OCI-LY7 (cell line): Measurements from ENCODE around the gene ZNRF1. TPM values are rescaled to one million over a fixed set of nuclear protein-coding genes. Genes with fewer than 3 reads are reported as not detected.

Source experiments
- BruUV-seq: library from RNA; stranded (reverse); fragments of 400-500 nt; replicated peaks from 2 replicates; lab custom pipeline; 2021; lab: Mats Ljungman, UMichigan
- CTCF ChIA-PET: fragments of 300-600 bp; sonication (Branson Sonifier 250); formaldehyde crosslinking; loops from one replicate; lab custom pipeline; 2022; ENCODE audit warnings: antibody characterized with exemption; ENCODE audit not compliant: unreplicated experiment; lab: Charles Lee
- POLR2A ChIA-PET: fragments of 300-600 bp; sonication (Branson Sonifier 250); formaldehyde crosslinking; loops from one replicate; lab custom pipeline; 2022; ENCODE audit warnings: antibody characterized with exemption; lab: Charles Lee
- DNase-seq: peaks from one replicate; pipeline ENCODE4 v3.0.0-alpha.2; 2015; ENCODE audit warnings: low spot score
- H2AFZ ChIP-seq: fragments of 200-600 bp; sonication (generic), shearing (Covaris generic); 2 replicates; pipeline ENCODE4 v1.6.1; 2014; ENCODE audit warnings: mild to moderate bottlenecking, antibody characterized with exemption, low read length, moderate library complexity
- H3K27ac ChIP-seq: fragments of 200-600 bp; sonication (generic); 2 replicates; pipeline ENCODE4 v1.5.1; 2014; ENCODE audit warnings: mixed run types, low read depth, mild to moderate bottlenecking, moderate library complexity, low read length, inconsistent platforms; ENCODE audit not compliant: poor library complexity, severe bottlenecking
- H3K36me3 ChIP-seq: fragments of 200-600 bp; sonication (generic); 2 replicates; pipeline ENCODE4 v1.6.1; 2014; ENCODE audit warnings: mild to moderate bottlenecking, antibody characterized with exemption, low read length, moderate library complexity, mixed read lengths; ENCODE audit not compliant: insufficient read depth
- H3K4me1 ChIP-seq: fragments of 200-600 bp; sonication (generic); 2 replicates; pipeline ENCODE4 v1.5.1; 2014; ENCODE audit warnings: mild to moderate bottlenecking, low read length; ENCODE audit not compliant: insufficient read depth, poor library complexity, severe bottlenecking
- H3K4me2 ChIP-seq: fragments of 200-600 bp; sonication (generic); 2 replicates; pipeline ENCODE4 v1.6.1; 2014; ENCODE audit warnings: mild to moderate bottlenecking, low read length
- H3K4me3 ChIP-seq: fragments of 200-600 bp; sonication (generic); 2 replicates; pipeline ENCODE4 v1.5.1; 2014; ENCODE audit warnings: mild to moderate bottlenecking, low read depth, low read length; ENCODE audit not compliant: poor library complexity, severe bottlenecking
- H3K79me2 ChIP-seq: fragments of 200-600 bp; sonication (generic); 2 replicates; pipeline ENCODE4 v1.6.1; 2016; ENCODE audit warnings: low read depth, mild to moderate bottlenecking, low read length, moderate library complexity, mixed read lengths; ENCODE audit not compliant: insufficient read depth
- H3K9me2 ChIP-seq: fragments of 200-600 bp; sonication (generic); 2 replicates; pipeline ENCODE4 v1.6.1; 2016; ENCODE audit warnings: mild to moderate bottlenecking, low read length, mixed read lengths; ENCODE audit not compliant: insufficient read depth
- H3K9me3 ChIP-seq: fragments of 200-600 bp; sonication (generic); 2 replicates; pipeline ENCODE4 v1.6.1; 2014; ENCODE audit warnings: mild to moderate bottlenecking, mixed run types, low read length, mixed read lengths
- H4K20me1 ChIP-seq: fragments of 200-600 bp; sonication (generic); 2 replicates; pipeline ENCODE4 v1.6.1; 2014; ENCODE audit warnings: mild to moderate bottlenecking, antibody characterized with exemption, low read length, moderate library complexity, mixed read lengths; ENCODE audit not compliant: insufficient read depth
- CTCF ChIP-seq: fragments of 200-600 bp; sonication (generic); conservative IDR thresholded peaks from 2 replicates; pipeline ENCODE4 v1.5.1; 2014; ENCODE audit warnings: mild to moderate bottlenecking, antibody characterized with exemption, low read length, moderate library complexity, mixed read lengths
- EZH2phosphoT487 ChIP-seq: fragments of 200-600 bp; sonication (generic); IDR thresholded peaks from 2 replicates; pipeline ENCODE4 v1.6.1; 2018; ENCODE audit warnings: low read depth, borderline replicate concordance, mild to moderate bottlenecking, mixed run types, antibody characterized with exemption, low read length, moderate library complexity, mixed read lengths
- intact Hi-C: fragments of 100-400 bp; cut with micrococcal nuclease; formaldehyde crosslinking; loops from one replicate; pipeline ENCODE4 v1.10.0; 2022; ENCODE audit not compliant: unreplicated experiment
- total RNA-seq, 2 experiments: library from RNA; depleted of rRNA in 1 of 2; stranded (reverse); fragments of >200 nt in 1 of 2; shearing (Covaris generic) in 1 of 2; gene quantifications; 2 replicates each; pipeline ENCODE4 v1.2.3, GENCODE V29; 2014 to 2022

The ZNRF1 gene
- total RNA-seq, 2 experiments from 2014 or later = 11.8 to 23.7 TPM

- DNase-seq = no peak
- H3K79me2 ChIP-seq = no peaks in the 10 kb centered on the region
- intact Hi-C loops = no loop called here
- POLR2A ChIA-PET = no interaction called here
- H3K4me1 ChIP-seq = peaks cover 7% of the 10 kb centered on the region
- H3K36me3 ChIP-seq = no peaks in the 10 kb centered on the region
- CTCF ChIA-PET = no interaction called here
- H3K4me2 ChIP-seq = no peak overlapping the region
- H3K4me3 ChIP-seq = no peak overlapping the region
- peaks cover 16% of the 10 kb centered on the region for H3K9me3 ChIP-seq
- no peak overlapping the region for H2AFZ ChIP-seq
- H4K20me1 ChIP-seq = no peaks in the 10 kb centered on the region
- H3K9me2 ChIP-seq = no peaks in the 10 kb centered on the region
- TF ChIP-seq EZH2phosphoT487 (no peak), CTCF (no peak)
- H3K27ac ChIP-seq = no peak overlapping the region
- no TSS peak for BruUV-seq
These were observed 23.7 kb downstream of the ZNRF1 start for GRCh38 chr16:75022567-75022966.

GRCh38 chr16:75023009-75023408 lies 24.2 kb downstream of the ZNRF1 start:
- H2AFZ ChIP-seq = no peak overlapping the region
- H3K4me3 ChIP-seq = no peak overlapping the region
- no peaks in the 10 kb centered on the region for H3K36me3 ChIP-seq
- BruUV-seq = no TSS peak
- no peaks in the 10 kb centered on the region for H3K9me2 ChIP-seq
- peaks cover 16% of the 10 kb centered on the region for H3K9me3 ChIP-seq
- H3K27ac ChIP-seq = no peak overlapping the region
- H3K4me2 ChIP-seq = no peak overlapping the region
- no peaks in the 10 kb centered on the region for H3K79me2 ChIP-seq
- no peak for DNase-seq
- intact Hi-C loops = no loop called here
- TF ChIP-seq CTCF (no peak), EZH2phosphoT487 (no peak)
- CTCF ChIA-PET = no interaction called here
- H4K20me1 ChIP-seq = no peaks in the 10 kb centered on the region
- POLR2A ChIA-PET = no interaction called here
- H3K4me1 ChIP-seq = peaks cover 7% of the 10 kb centered on the region

- Histone ChIP-seq H4K20me1 (no peaks in the 10 kb centered on the region), H3K4me2 (no peak overlapping the region), H3K9me2 (no peaks in the 10 kb centered on the region), H3K27ac (no peak overlapping the region), H3K4me3 (no peak overlapping the region), H3K4me1 (peaks cover 7% of the 10 kb centered on the region), H3K79me2 (no peaks in the 10 kb centered on the region), H2AFZ (no peak overlapping the region), H3K36me3 (no peaks in the 10 kb centered on the region), H3K9me3 (peaks cover 16% of the 10 kb centered on the region)
- no TSS peak for BruUV-seq
- CTCF ChIA-PET = no interaction called here
- no peak for DNase-seq
- POLR2A ChIA-PET = no interaction called here
- intact Hi-C loops = no loop called here
- TF ChIP-seq EZH2phosphoT487 (no peak), CTCF (no peak)
These were observed 25.4 kb downstream of the ZNRF1 start for GRCh38 chr16:75024182-75024581.
